ENCODE results near the gene MASP1. TPM values are rescaled to one million over a fixed set of nuclear protein-coding genes. Genes with fewer than 3 reads are reported as not detected.

MASP1 gene
- total RNA-seq, 1 experiment from 2014 or later: 1.0 TPM

- H3K23ac ChIP-seq (ENCODE audit: insufficient read length, low read depth, low read length): no peak overlapping the region
- no peaks in the 10 kb centered on the region for H3K27me3 ChIP-seq (ENCODE audit: insufficient read depth, low read length)
- no peaks in the 10 kb centered on the region for H3K23me2 ChIP-seq (ENCODE audit: insufficient read length, low read depth, low read length, poor library complexity, severe bottlenecking)
- no peaks in the 10 kb centered on the region for H3K9me3 ChIP-seq (ENCODE audit: control insufficient read depth, low read depth, low read length)
- H2AFZ ChIP-seq (ENCODE audit: low read length): no peak overlapping the region
- no peak overlapping the region for H3K27ac ChIP-seq (ENCODE audit: insufficient read length, low read depth, low read length)
- Mint-ChIP-seq H3K4me1 (peaks cover 6 to 13% of the 10 kb centered on the region in 2 experiments; a peak in 3 of 4 replicates), H3K9me3 (no peaks in the 10 kb centered on the region; a peak in 1 of 5 replicates), H3K27me3 (ENCODE audit: low read depth) (peaks cover 3% of the 10 kb centered on the region), H3K27ac (no peak overlapping the region), H3K4me3 (no peak overlapping the region), H3K36me3 (ENCODE audit: insufficient read depth in 1 of 3, low read depth in 3 of 3) (no peaks in the 10 kb centered on the region)
- no peak overlapping the region for H4K91ac ChIP-seq (ENCODE audit: insufficient read length, low read depth, low read length)
- no peak overlapping the region for H2BK12ac ChIP-seq (ENCODE audit: insufficient read length, low read depth, low read length)
- no peak overlapping the region for H4K5ac ChIP-seq (ENCODE audit: insufficient read length, low read depth, low read length)
- no peaks in the 10 kb centered on the region for H3K79me2 ChIP-seq (ENCODE audit: insufficient read depth, low read length)
- H3K4me1 ChIP-seq (ENCODE audit: insufficient read depth, low read length): no peaks in the 10 kb centered on the region
- H3K4me2 ChIP-seq (ENCODE audit: insufficient read depth, insufficient read length, low read length): no peak overlapping the region
- no peak overlapping the region for H2AK5ac ChIP-seq (ENCODE audit: insufficient read length, low read length)
- H3K4ac ChIP-seq (ENCODE audit: low read depth, low read length): no peak overlapping the region
- no peak overlapping the region for H2BK5ac ChIP-seq (ENCODE audit: insufficient read length, low read length)
- H3K18ac ChIP-seq (ENCODE audit: insufficient read length, low read depth, low read length): no peak overlapping the region
- no peak overlapping the region for H3K9ac ChIP-seq (ENCODE audit: extremely low read depth, insufficient read length, low read length)
- H2BK20ac ChIP-seq (ENCODE audit: low read depth, low read length, poor library complexity, severe bottlenecking): no peak overlapping the region
- no CpG with 5 or more reads among the region's 4 CpGs for WGBS (ENCODE audit: extremely low coverage, insufficient read length, low lambda C conversion rate)
- H3T11ph ChIP-seq (ENCODE audit: low read length): no peak overlapping the region
- H4K20me1 ChIP-seq (ENCODE audit: control insufficient read depth, insufficient read depth, insufficient read length): no peaks in the 10 kb centered on the region
- no peak overlapping the region; the same call in 1 of the 2 replicates for H3K14ac ChIP-seq (ENCODE audit: insufficient read depth, low read length)
- H2BK15ac ChIP-seq (ENCODE audit: low read depth, low read length): no peak overlapping the region
- no peaks in the 10 kb centered on the region for H3K79me1 ChIP-seq (ENCODE audit: insufficient read depth, low read depth, low read length, poor library complexity, severe bottlenecking)
- no peak overlapping the region for H3K56ac ChIP-seq (ENCODE audit: insufficient read length, low read depth, low read length)
- no peak overlapping the region for H4K8ac ChIP-seq (replicated peaks; ENCODE audit: insufficient read length, low read depth, low read length)
- DNase-seq: no peak
- no peak overlapping the region for H2BK120ac ChIP-seq (ENCODE audit: low read depth, low read length, poor library complexity, severe bottlenecking)
- TF ChIP-seq CTCF (conservative IDR thresholded peaks at IDR 0.05): no peak
These were observed 68.7 kb downstream of the MASP1 start for GRCh38 chr3:187222801-187223200.

All from H9 (cell line).